GM21526 (cell line): ENCODE data around the gene DGLUCY.
"Not testable (repeated sequence)": the region's sequence is repeated elsewhere in the genome, so short reads cannot be mapped to it uniquely, and the experiment has no call there.

ENCODE experiments used
- ATAC-seq: cut with Tn5 transposase; IDR thresholded peaks from one replicate; pipeline ENCODE4 v1.9.1; 2021; ENCODE audit warnings: moderate library complexity; ENCODE audit not compliant: unreplicated experiment, low FRiP score

DGLUCY gene

DNA sequence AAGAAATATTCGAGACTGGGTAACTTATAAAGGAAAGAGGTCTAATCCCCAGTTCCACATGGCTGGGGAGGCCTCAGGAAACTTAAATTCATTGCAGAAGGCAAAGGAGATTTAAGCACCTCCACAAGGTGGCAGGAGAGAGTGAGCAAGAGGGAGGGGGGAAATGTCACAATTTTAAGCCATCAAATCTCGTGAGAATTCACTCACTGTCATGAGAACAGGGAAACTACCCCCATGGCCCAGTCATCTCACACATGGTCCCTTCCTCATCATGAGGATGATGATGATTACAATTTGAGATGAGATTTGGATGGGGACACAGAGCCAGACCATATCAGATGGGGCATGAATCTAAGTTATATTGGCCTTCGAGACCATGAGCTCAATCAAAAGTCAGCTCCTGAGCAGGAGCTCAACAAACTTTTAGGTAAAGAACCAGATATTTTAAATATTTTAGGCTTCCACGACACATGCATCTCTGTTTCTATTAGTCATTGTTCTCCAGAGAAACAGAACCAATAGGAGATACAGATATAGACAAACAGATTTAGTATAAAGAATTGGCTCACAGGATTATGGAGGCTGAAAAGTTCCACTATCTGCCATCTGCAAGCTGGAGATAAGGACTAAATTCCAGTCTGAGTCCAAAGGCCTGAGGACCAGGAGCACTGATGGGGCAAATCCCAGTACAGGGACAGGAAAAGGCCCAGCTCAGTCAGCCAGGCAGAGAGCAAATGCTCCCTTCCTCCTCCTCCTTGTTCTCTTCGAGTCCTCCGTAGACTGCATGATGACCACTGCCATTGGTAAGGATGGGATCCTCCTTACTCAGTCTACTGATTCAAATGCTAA lies 24.9 kb downstream of the DGLUCY start:
- ATAC-seq: no peak

DNA sequence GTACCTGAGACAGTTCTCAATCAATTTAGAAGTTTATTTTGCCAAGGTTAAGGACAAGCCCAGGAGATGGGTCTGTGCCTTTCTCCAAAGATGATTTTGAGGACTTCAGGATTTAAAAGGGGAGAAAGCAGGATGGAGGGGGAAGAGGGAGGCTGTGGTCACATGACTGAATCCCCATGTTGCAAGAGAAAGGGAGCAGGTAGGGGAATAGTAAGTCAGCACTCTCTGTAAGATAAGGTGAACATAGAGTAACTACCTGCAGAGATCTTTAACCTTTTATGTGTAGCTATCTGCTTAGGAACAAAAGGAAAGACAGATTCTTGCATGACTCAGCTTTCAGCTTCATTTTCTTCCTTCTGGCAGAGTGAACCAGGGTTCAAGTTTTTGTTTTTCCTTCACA lies 25.9 kb downstream of the DGLUCY start:
- ATAC-seq: no peak

DNA sequence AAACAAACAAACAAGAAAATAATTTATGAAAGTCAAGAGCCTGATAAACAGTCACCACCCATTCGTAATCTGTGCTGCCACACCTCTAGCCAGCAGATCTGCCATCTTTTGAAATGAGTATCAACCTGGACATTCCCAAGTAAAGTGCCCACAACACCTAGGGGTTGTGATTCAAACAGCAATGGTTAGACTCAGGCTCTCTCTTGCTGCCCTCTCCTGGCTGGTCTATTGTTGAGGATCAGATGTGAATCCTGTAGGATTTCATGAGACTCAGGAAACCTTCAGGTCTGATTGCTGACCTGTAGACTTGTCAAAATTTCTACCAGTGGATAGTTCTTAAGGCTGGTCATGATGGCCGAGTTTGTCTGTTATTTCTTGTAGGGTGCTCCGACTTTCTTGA lies 26.8 kb downstream of the DGLUCY start:
- no peak for ATAC-seq

DNA sequence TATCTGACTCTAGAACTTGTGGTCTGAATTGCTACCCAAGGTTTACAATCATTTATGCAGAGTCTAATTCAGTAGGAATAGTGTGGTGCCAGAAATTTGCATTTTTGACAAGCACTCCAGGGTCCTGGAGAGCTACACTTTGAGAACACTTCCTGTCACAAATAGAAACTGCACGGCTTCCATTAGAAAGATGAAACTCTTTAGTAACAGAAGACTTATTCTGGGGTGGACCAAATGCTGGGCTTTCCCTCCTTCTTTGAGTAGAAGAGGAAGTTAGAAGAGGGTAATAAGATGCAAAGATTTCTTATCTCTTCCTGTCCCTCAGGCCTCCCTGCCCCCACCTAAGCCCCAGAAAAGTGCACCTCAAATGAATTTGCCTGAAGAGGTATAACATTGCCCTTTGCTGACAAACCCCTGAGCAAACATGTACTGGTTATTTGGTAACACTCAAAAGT lies 28.4 kb downstream of the DGLUCY start:
- ATAC-seq: peak; percentile 77

DNA sequence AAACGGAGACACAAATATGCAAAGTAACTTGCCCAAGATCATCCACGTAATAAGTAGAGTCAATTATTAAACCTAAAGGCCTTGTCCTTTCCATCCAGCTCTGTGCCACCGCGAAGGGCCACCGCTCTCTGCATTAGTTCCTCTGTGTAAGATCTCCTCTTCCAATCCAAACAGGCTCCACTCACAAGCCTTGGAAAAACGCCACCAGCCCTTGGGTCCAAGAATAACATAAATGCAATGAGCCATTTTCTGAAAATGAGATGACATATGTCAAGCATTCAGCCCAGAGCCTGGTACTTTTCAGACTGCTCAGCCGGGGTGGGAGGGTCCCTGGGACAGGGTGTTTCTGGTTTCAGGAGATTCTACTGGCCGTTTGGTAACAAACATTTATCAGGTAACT lies 30.0 kb downstream of the DGLUCY start:
- ATAC-seq: no peak

DNA sequence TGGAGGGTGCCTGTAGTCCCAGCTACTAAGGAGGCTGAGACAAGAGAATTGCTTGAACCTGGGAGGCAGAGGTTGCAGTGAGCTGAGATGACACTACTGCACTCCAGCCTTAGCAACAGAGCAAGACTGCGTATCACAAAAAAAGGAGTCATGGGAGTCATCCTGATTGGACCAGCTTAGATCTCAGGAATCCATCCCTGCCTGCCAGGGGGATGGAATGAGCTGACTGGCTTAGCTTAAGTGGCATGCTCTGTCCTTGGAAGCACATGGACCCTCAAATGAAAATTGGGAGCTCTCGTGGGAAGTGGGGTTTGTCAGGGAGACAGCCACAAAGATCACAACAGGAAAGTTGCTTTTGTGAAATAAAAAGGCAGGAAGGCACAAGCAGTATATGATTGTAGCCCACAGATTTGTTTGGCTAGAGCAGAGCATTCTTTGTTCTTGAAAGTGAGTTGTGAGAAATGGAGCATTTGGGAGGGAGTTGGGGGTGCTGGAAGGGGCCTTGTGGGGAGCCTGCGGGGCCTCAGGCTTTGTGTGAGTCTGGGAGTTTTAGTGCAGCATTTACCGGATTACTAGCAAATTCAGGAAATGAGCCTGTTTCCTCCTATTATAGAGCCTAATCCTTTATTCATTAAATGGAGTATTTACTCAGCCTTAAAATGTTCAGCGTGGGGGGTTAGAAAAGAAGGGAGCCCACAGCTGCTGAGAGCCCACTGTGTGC lies 30.7 kb downstream of the DGLUCY start:
- ATAC-seq: no peak

DNA sequence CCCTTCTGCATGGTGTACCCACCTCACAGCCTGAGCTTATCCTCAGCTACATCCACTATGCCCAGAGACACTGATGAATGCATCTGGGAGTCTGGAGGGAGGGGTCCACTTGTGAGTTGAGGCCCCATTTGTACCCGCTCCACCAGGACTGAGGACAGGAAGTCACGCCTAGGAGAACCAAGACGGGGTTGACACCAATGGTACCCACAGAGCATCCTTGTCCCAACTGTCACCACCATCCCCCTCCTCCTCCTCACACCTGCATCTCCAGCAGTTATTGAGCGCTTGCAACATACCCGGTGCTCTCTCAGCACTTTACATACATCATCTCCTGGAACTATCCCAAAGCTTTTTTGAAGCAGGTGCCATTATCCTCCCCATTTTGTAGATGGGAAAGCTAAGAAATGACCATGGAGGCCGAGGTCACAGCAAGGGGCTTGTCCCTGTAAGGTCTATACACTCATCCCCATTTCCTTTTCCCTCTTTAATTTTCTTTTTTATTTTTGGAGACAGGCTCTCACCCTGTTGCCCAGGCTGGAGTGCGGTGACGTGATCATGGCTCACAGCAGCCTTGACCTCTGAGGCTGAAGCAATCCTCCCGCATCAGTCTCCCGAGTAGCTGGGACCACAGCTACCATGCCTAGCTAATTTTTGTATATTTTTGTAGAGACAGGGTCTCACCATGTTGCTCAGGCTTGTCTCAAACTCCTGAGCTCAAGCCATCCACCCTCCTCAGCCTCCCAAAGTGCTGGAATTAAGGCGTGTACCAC lies 31.7 kb downstream of the DGLUCY start:
- no peak for ATAC-seq

DNA sequence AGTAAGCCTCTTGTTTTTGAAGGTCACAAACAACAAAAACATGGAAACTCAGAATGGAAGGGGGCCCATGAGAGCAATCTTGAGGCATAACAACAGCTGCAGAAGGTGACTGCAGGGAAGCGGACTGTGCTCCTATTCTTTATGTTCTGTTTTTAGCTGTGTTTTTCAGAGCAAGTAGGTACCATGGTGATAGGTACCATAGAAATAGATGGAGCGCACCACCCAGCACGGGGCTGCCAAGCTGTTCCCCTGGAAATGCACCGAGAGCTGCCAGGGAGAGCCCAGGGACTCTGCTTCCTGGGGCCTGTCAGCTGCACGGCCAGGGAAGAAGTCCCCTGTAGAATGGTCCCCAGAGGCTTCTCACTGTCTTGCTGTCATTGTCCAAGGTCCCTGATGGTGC lies 32.8 kb downstream of the DGLUCY start:
- no peak for ATAC-seq

DNA sequence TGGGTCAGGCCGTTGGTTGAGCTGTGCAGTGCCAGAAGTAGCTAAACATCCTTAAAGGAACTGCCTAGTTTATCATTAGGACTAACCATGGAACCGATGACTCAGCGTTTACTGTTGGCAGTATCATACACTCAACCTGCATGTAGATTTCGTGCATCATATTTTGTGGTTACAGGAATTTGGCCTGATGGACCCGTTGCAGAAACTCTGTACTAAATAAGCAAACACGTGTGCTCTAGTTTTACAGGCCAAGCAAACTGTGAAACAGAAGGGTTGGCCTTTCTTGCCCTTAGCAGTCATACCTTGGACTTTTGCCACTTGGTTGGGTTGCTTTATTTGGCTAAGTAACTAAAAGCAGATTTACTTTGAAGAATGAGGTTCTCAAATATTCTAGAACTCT lies 35.6 kb downstream of the DGLUCY start:
- no peak for ATAC-seq

DNA sequence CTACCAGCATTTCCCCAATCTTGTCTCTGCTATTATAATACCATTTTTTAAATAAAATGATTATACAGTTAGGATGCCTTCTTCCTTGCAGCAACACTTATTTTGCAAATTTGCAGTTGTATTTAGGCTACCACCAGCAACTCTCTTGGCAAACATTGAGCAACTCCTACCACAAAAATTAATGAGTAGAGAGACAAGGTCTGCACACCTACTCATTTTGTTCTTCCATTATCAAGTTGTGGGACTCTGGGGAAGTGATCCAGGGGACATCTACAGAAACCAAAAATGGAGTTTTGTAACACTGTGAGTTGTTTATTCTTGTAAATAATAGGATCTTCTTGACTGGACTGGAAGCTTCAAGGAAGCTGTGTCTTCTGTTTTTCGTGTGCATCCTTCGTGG lies 38.6 kb downstream of the DGLUCY start:
- no peak for ATAC-seq

DNA sequence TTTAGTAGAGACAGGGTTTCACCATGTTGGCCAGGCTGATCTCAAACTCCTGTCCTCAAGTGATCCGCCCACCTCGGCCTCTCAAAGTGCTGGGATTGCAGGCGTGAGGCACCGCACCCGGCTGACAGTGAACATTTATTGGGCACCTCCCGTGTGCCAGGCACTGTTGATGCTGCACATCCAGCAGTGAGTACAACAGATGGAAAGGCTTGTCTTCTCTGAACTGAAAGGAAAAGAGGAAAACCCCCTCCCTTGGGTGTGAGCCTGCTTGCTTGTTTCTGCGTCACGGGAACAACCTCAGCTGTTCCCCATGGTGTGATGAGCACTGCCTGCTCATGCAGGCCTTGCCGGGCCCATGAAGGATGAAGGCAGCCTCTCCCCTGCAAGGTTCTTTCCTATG lies 39.5 kb downstream of the DGLUCY start:
- no peak for ATAC-seq

DNA sequence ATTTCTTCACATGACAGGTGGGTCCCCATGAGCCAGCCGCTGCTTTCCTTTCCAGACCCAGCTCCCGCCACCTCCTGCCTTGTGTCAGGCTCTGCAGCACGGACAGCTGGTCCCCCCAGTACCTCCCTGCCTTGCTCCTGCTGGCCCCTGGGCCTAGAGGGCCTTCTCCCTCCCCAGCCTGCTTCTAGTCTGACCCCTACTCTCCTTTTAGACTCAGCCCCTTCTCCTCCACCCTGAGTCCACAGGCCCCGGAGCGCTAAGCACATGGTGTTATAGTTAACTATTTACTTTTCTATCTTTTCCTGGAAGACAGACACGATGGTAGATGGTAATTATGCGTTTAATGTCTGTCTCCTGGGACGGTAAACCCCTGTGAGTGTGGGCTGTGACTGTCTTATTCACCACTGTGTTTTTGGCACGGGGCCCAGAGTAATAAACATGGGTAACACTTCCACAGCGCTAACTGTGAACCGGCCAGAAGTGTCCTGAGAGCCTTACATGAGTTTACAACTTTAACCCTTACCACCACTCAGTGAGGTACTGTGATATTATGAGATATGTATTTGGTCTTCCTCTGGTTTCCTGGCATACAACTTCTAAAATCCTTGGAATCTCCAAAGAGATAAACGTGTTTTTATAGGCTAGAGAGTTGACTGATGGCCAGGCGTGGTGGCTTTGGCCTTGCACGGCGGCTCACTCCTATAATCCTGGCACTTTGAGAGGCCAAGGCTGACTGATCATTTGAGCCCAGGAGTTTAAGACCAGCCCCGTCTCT lies 41.2 kb downstream of the DGLUCY start:
- ATAC-seq: no peak

DNA sequence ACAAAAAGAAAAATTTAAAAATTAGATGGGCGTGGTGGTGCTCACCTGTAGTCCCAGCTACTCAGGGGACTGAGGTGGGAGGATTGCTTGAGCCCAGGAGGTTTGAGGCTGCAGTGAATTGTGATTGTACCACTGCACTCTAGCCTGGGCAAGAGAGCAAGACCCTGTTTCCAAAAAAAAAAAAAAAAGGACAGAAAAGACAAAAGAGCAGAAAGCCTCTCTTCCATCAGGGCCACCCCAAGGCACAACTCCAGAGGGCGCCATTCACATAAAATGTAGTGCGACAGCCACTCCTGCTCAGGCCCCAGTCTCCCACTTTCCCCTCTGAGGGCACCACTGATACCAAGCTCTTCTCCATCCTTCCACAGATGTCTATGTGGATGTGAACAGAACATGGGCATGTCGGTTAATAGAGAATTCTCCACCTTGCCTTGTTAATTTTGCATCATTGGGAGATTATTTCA lies 41.8 kb downstream of the DGLUCY start:
- ATAC-seq: no peak

DNA sequence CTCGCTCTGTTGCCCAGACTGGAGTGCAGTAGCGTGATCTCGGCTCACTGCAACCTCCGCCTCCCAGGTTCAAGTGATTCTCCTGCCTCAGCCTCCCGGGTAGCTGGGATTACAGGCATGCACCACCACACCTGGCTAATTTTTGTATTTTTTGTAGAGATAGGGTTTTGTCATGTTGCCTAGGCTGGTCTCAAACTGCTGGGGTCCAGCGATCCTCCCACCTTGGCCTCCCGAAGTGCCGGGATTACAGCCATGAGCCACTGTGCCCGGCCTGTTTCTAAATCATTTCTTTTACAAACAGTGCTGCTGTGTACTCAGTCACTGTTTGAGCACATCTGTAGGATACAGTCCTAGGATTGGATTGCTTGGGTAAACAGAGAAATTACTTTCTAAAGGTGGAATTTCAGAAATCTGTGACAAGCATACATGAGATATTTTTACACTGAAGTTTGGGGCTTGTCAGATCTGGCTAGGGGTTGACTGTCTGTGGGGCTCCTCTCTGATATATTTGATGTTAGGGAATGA lies 42.3 kb downstream of the DGLUCY start:
- not testable (repeated sequence) for ATAC-seq

DNA sequence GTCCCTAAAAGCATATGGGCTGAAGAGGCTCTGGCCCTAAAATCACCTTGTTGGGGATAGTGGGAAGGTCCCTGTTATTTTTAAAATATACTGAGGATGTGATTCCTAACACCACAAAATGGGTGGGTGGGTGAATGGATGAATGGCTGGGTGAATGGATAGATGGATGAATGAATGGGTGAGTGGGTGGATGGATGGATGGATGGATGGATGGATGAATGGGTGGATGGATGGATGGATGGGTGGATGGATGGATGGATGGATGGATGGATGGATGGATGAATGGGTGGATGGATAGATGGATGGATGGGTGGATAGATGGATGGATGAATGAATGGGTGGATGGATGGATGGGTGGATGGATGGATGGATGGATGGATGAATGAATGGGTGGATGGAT lies 43.0 kb downstream of the DGLUCY start:
- not testable (repeated sequence) for ATAC-seq

DNA sequence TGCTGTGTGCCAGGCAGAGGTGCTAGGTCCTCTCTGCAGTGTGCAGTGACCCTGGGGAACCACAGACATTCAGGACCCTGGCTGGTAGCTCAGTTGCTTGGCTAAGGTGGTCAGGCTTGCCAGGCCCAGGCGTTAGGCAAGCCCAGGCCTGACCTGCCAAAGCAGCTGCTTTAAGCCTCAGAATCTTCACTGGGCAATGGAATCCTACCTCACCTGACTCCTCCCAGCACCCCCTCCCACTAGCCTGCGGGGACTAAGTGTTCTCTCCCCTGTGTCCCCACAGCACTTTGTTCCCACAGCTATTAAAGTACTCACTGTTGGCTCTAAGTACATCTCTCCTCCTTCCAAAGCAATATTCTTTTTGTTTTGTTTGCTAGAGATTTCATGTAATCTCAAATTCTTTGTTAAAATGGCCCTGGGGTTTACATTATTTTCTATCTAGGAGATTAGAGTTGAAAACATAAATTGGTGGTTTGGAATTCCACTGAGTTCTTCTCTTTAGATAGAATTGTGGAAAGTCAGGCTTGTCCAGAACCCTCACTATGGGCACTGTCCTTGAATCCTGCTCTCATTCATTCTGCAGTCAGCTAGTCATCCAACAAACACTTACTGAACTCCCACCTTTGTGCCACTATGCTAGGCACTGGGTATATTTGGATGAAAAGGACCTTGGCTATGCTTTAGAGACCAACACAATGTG lies 44.4 kb downstream of the DGLUCY start:
- no peak for ATAC-seq

DNA sequence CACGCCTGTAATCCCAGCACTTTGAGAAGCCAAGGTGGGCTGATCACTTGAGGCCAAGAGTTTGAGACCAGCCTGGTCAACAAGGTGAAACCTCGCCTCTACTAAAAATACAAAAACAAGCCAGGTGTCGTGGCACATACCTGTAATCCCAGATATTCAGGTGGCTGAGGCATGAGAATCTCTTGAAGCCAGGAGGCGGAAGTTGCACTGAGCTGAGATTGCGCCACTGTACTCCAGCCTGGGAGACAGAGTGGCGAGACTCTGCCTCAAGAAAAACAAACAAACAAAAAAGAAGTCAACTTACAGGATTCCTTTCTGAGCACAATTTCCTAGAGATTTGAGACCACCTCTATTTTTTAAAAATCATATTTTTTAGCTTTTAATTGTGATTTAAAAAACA lies 45.3 kb downstream of the DGLUCY start:
- no peak for ATAC-seq

DNA sequence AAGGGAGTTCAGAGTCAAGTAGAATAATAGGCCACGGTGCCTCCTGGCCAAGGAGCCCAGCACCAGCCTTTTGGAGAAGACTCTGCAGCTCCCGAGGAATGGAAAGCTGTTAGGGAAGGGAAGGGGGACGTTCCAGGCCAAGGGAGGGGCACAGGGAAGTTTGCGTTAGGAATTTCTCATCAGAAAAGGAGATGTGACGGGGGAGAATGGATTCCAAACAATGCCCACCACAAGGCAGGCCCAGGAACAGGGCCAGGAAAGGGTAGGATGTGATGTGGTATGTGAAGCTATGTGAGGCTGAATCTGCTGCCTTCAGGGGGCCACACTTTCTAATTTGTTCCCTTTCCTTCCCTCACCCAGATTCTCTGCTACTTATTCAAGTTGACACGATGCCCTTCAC lies 46.0 kb downstream of the DGLUCY start:
- no peak for ATAC-seq

DNA sequence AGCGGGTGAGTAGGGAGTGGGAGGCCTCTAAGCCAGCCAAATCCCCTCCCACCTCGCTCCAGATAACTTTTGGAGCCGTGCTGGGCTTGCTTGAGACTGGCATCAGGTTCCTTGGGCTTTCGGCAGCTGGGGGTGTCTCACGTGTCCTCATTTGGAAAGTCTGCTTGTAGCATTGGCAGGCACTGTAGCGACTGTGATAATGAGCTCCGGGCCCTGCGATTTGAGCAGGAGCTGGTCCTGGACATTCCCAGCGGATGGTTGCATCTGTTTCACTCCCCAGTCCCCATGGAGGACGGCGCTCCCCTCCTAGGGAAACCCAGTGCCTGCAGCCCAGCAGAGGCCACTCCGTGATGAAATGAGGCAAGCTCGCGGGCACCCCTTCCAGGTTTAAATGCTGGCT lies 49.4 kb downstream of the DGLUCY start:
- ATAC-seq: no peak

DNA sequence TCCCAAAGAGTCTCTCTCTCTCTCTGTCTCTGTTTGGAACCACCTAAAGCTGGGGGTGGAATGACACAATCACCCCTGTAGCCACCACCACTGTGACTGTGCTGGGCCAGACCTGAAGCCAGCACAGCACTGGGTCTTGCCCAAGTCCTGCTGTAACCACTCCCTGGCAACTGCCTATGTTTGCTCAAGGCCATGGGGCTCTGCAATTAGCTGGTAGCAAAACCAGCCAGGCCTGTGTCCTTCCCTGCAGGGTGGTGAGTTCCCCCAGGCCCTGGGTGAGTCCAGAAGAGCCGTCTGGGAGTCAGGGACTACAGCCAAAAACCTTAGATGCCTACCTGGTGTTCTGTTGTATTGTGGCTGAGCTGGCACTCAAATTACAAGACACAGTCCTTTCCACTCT lies 50.8 kb downstream of the DGLUCY start:
- ATAC-seq: no peak
